GM23338 (cell line): ENCODE results near the gene CALR. TPM values are rescaled to one million over a fixed set of nuclear protein-coding genes. Genes with fewer than 3 reads are reported as not detected.

Experiments
- ATAC-seq: fragments of 200-7000 bp; cut with Tn5 transposase; 3 replicates; pipeline ENCODE4 v1.9.1; 2020
- DNase-seq: peaks from one replicate; pipeline ENCODE4 v3.0.0-alpha.2; 2015; ENCODE audit warnings: low spot score
- H2AFZ ChIP-seq: fragments of 200-600 bp; sonication (generic); 2 replicates; pipeline ENCODE4 v1.8.0; 2016; ENCODE audit warnings: antibody characterized with exemption, mild to moderate bottlenecking, moderate library complexity
- H3F3A ChIP-seq: fragments of 200-600 bp; sonication (generic); replicated peaks from 2 replicates; pipeline ENCODE4 v1.8.0; 2017; ENCODE audit warnings: antibody characterized with exemption, mixed run types, low read depth
- H3K27ac ChIP-seq: fragments of 200-600 bp; sonication (generic); 2 replicates; pipeline ENCODE4 v1.6.1; 2016; ENCODE audit warnings: low read depth
- H3K27me3 ChIP-seq: fragments of 200-600 bp; sonication (generic); 2 replicates; pipeline ENCODE4 v1.8.0; 2016; ENCODE audit warnings: mild to moderate bottlenecking, mixed run types, moderate library complexity; ENCODE audit not compliant: insufficient read depth
- H3K36me3 ChIP-seq: fragments of 200-600 bp; sonication (generic); 2 replicates; pipeline ENCODE4 v1.8.0; 2016; ENCODE audit warnings: mild to moderate bottlenecking; ENCODE audit not compliant: insufficient read depth
- H3K4me1 ChIP-seq: fragments of 200-600 bp; sonication (generic); 2 replicates; pipeline ENCODE4 v1.8.0; 2016; ENCODE audit warnings: mild to moderate bottlenecking, moderate library complexity; ENCODE audit not compliant: insufficient read depth
- H3K4me2 ChIP-seq: fragments of 200-600 bp; sonication (generic); 2 replicates; pipeline ENCODE4 v1.7.1; 2017; ENCODE audit warnings: mixed run types
- H3K4me3 ChIP-seq: fragments of 200-600 bp; sonication (generic); 2 replicates; pipeline ENCODE4 v1.6.1; 2016; ENCODE audit warnings: mixed run types
- H3K79me2 ChIP-seq: fragments of 200-600 bp; sonication (generic); replicated peaks from 2 replicates; pipeline ENCODE4 v1.8.0; 2017; ENCODE audit warnings: mild to moderate bottlenecking; ENCODE audit not compliant: insufficient read depth
- H3K9me2 ChIP-seq: fragments of 200-600 bp; sonication (generic); 2 replicates; pipeline ENCODE4 v1.8.0; 2017; ENCODE audit not compliant: insufficient read depth
- H4K20me1 ChIP-seq: fragments of 200-600 bp; sonication (generic); replicated peaks from 2 replicates; pipeline ENCODE4 v1.8.0; 2017; ENCODE audit warnings: mild to moderate bottlenecking; ENCODE audit not compliant: insufficient read depth
- H3K27ac Mint-ChIP-seq: 2 replicates; pipeline ENCODE4 v1.8.0; 2020; ENCODE audit warnings: inconsistent platforms, mild to moderate bottlenecking, moderate library complexity, mixed read lengths
- H3K27me3 Mint-ChIP-seq: 3 replicates; pipeline ENCODE4 v1.8.0; 2022; ENCODE audit warnings: low read depth, mild to moderate bottlenecking, moderate library complexity, mixed read lengths, inconsistent platforms; ENCODE audit not compliant: insufficient read depth, poor library complexity
- H3K36me3 Mint-ChIP-seq: 3 replicates; pipeline ENCODE4 v1.8.0; 2021; ENCODE audit warnings: low read depth, mild to moderate bottlenecking, inconsistent platforms, moderate library complexity, mixed read lengths
- H3K4me1 Mint-ChIP-seq: 3 replicates; pipeline ENCODE4 v1.8.0; 2020; ENCODE audit warnings: mild to moderate bottlenecking, inconsistent platforms, mixed read lengths
- H3K4me3 Mint-ChIP-seq: 3 replicates; pipeline ENCODE4 v1.8.0; 2021; ENCODE audit warnings: moderate library complexity, mild to moderate bottlenecking, inconsistent platforms, mixed read lengths
- H3K9me3 Mint-ChIP-seq: 3 replicates; pipeline ENCODE4 v1.8.0; 2020; ENCODE audit warnings: moderate library complexity, mild to moderate bottlenecking, inconsistent platforms, mixed read lengths
- CREB1 ChIP-seq: fragments of 250-450 bp; sonication (Bioruptor Pico); IDR thresholded peaks from 2 replicates; pipeline ENCODE4 v1.5.0; 2020; ENCODE audit warnings: low read depth, mild to moderate bottlenecking, moderate library complexity
- CTCF ChIP-seq, 2 experiments: fragments of 200-600 bp in 1 of 2; sonication (generic) in 1 of 2; conservative IDR thresholded peaks; 2 replicates each; pipeline versions ENCODE4 v1.5.1 to v1.6.1; 2016 to 2017; ENCODE audit warnings: antibody characterized with exemption in 2 of 2, low read depth in 2 of 2, mild to moderate bottlenecking in 2 of 2, moderate library complexity in 1 of 2
- ETS1 ChIP-seq: IDR thresholded peaks from 2 replicates; pipeline ENCODE4 v1.6.1; 2016; ENCODE audit warnings: antibody characterized with exemption
- EZH2 ChIP-seq: fragments of 200-600 bp; sonication (generic); IDR thresholded peaks from one replicate; pipeline ENCODE4 v1.8.0; 2017; ENCODE audit warnings: antibody characterized with exemption, mild to moderate bottlenecking, low read depth; ENCODE audit not compliant: unreplicated experiment
- EZH2phosphoT487 ChIP-seq: fragments of 200-600 bp; sonication (generic); IDR thresholded peaks from one replicate; pipeline ENCODE4 v1.8.1; 2018; ENCODE audit warnings: antibody characterized with exemption; ENCODE audit not compliant: unreplicated experiment
- JUNB ChIP-seq: IDR thresholded peaks from one replicate; pipeline ENCODE4 v1.6.1; 2016; ENCODE audit warnings: antibody characterized with exemption; ENCODE audit not compliant: unreplicated experiment
- NANOG ChIP-seq: IDR thresholded peaks from 2 replicates; pipeline ENCODE4 v1.6.1; 2016; ENCODE audit warnings: antibody characterized with exemption, borderline replicate concordance
- POLR2AphosphoS5 ChIP-seq: IDR thresholded peaks from 2 replicates; pipeline ENCODE4 v1.6.1; 2016; ENCODE audit warnings: antibody characterized with exemption, low read depth
- REST ChIP-seq: IDR thresholded peaks from one replicate; pipeline ENCODE4 v1.6.1; 2018; ENCODE audit warnings: antibody characterized with exemption; ENCODE audit not compliant: unreplicated experiment
- STAT1 ChIP-seq: IDR thresholded peaks from one replicate; pipeline ENCODE4 v1.6.1; 2016; ENCODE audit warnings: antibody characterized with exemption; ENCODE audit not compliant: unreplicated experiment
- ZNF114 ChIP-seq: fragments of 250-450 bp; sonication (Bioruptor Pico); IDR thresholded peaks from 2 replicates; pipeline ENCODE4 v1.5.0; 2020; ENCODE audit warnings: mild to moderate bottlenecking, moderate library complexity
- ZNF331 ChIP-seq: fragments of 250-450 bp; sonication (Bioruptor Pico); IDR thresholded peaks from 2 replicates; pipeline ENCODE4 v1.5.0; 2020; ENCODE audit warnings: low read depth, mild to moderate bottlenecking, moderate library complexity
- ZNF462 ChIP-seq: fragments of 250-450 bp; sonication (Bioruptor Pico); IDR thresholded peaks from 2 replicates; pipeline ENCODE4 v1.5.0; 2020; ENCODE audit warnings: mild to moderate bottlenecking, moderate library complexity
- polyA plus RNA-seq: library from polyadenylated mRNA; unstranded; fragments of >200 nt; fragmentation: Nextera tagmentation; extraction: Ambion mirVana; gene quantifications from 2 replicates; pipeline ENCODE4 v1.2.1, GENCODE V29; 2016
- total RNA-seq: library from RNA; depleted of rRNA; stranded (reverse); fragments of >200 nt; shearing (Covaris generic); gene quantifications from 2 replicates; pipeline ENCODE4 v1.2.3, GENCODE V29; 2014

Gene CALR
- total and polyA plus RNA-seq, 2 experiments from 2014 or later: 760 to 1,131 TPM

- H3K36me3 ChIP-seq: peaks cover 15% of the 10 kb centered on the region
- no peaks in the 10 kb centered on the region for H3K9me3 Mint-ChIP-seq
- H3K27me3 ChIP-seq: no peaks in the 10 kb centered on the region
- peak within 1 kb of the TSS; percentile 97 for H3K4me2 ChIP-seq
- DNase-seq (peak; percentile 98), ATAC-seq (peak; percentile 70)
- no peaks in the 10 kb centered on the region; the same call in 1 of the 2 replicates for H4K20me1 ChIP-seq
- peak within 1 kb of the TSS; percentile 58; the same call in 1 of the 2 replicates for H3K27ac ChIP-seq
- peak within 1 kb of the TSS; percentile 87 for H3K27ac Mint-ChIP-seq
- H3K4me3 ChIP-seq: peak within 1 kb of the TSS; percentile 99
- TF ChIP-seq ETS1 (peak; percentile 97), EZH2phosphoT487 (no peak), ZNF114 (CRISPR knock-in tag) (peak; percentile 78; the same call in 1 of the 2 replicates), ZNF462 (CRISPR knock-in tag) (no peak), CREB1 (CRISPR knock-in tag) (peak; percentile 58), STAT1 (no peak), NANOG (no peak), CTCF (conservative IDR thresholded peaks at IDR 0.05; ENCODE audit: low read depth in 2 of 2) (no peak), REST (no peak), POLR2AphosphoS5 (peak; percentile 99), ZNF331 (CRISPR knock-in tag) (no peak), JUNB (no peak), EZH2 (no peak)
- peak within 1 kb of the TSS; percentile 81 for H2AFZ ChIP-seq
- peaks cover 30% of the 10 kb centered on the region for H3K4me1 Mint-ChIP-seq
- no peaks in the 10 kb centered on the region for H3K9me2 ChIP-seq
- H3K79me2 ChIP-seq: peaks cover 27% of the 10 kb centered on the region
- H3K36me3 Mint-ChIP-seq: peaks cover 31% of the 10 kb centered on the region
- H3K4me3 Mint-ChIP-seq: peak within 1 kb of the TSS; percentile 96
- H3K4me1 ChIP-seq: peaks cover 16% of the 10 kb centered on the region; the same call in 1 of the 2 replicates
- H3F3A ChIP-seq: peaks cover 13% of the 10 kb centered on the region
- peaks cover 5% of the 10 kb centered on the region for H3K27me3 Mint-ChIP-seq
Measured at GRCh38 chr19:12933287-12934072, 4.9 kb upstream of the CALR start, which contains the start of gene FARSA. TSS of gene FARSA (minus strand) at chr19:12933711. CDS start at chr19:12933696, 15 bp downstream.
